IPS-11a (cell line): ENCODE data around the gene PCDHGC3.
A peak's percentile ranks its signal among the peaks of the same experiment; 100 is the strongest.

ENCODE experiments used
- H3K4me3 ChIP-seq: one replicate; pipeline ENCODE4 v1.5.1; 2013; ENCODE audit warnings: low read depth, low read length, control low read depth

The PCDHGC3 gene

GRCh38 chr5:141506381-141507155 lies 30.8 kb downstream of the PCDHGC3 start:
- no peak overlapping the region for H3K4me3 ChIP-seq

GRCh38 chr5:141507387-141508091 lies 31.8 kb downstream of the PCDHGC3 start:
- no peak overlapping the region for H3K4me3 ChIP-seq

- no peak overlapping the region for H3K4me3 ChIP-seq
Measured at GRCh38 chr5:141508440-141508797, 32.7 kb downstream of the PCDHGC3 start.

GRCh38 chr5:141508798-141509611 lies 33.2 kb downstream of the PCDHGC3 start:
- no peak overlapping the region for H3K4me3 ChIP-seq

- no peak overlapping the region for H3K4me3 ChIP-seq
Measured at GRCh38 chr5:141510160-141510559, 34.4 kb downstream of the PCDHGC3 start.

GRCh38 chr5:141510850-141511601 lies 35.3 kb downstream of the PCDHGC3 start:
- no peak overlapping the region for H3K4me3 ChIP-seq

- no peak overlapping the region for H3K4me3 ChIP-seq
Measured at GRCh38 chr5:141511771-141512325, 36.1 kb downstream of the PCDHGC3 start.

GRCh38 chr5:141512390-141512910 lies 36.7 kb downstream of the PCDHGC3 start:
- H3K4me3 ChIP-seq = peak overlapping the region; percentile 61

GRCh38 chr5:141512911-141513626 lies 37.3 kb downstream of the PCDHGC3 start:
- peak overlapping the region; percentile 61 for H3K4me3 ChIP-seq

- peak overlapping the region; percentile 61 for H3K4me3 ChIP-seq
Measured at GRCh38 chr5:141513627-141514329, 38.0 kb downstream of the PCDHGC3 start.

- H3K4me3 ChIP-seq = no peak overlapping the region
Measured at GRCh38 chr5:141514330-141515133, 38.8 kb downstream of the PCDHGC3 start.

- H3K4me3 ChIP-seq = no peak overlapping the region
Measured at GRCh38 chr5:141515141-141515540, 39.4 kb downstream of the PCDHGC3 start.

GRCh38 chr5:141515946-141516671 lies 40.3 kb downstream of the PCDHGC3 start:
- no peak overlapping the region for H3K4me3 ChIP-seq

- H3K4me3 ChIP-seq = no peak overlapping the region
Measured at GRCh38 chr5:141516672-141517025, 40.9 kb downstream of the PCDHGC3 start.

- no peak overlapping the region for H3K4me3 ChIP-seq
Measured at GRCh38 chr5:141517312-141517711, 41.5 kb downstream of the PCDHGC3 start.

- no peak overlapping the region for H3K4me3 ChIP-seq
Measured at GRCh38 chr5:141517880-141518617, 42.3 kb downstream of the PCDHGC3 start.

GRCh38 chr5:141518618-141519015 lies 42.9 kb downstream of the PCDHGC3 start:
- no peak overlapping the region for H3K4me3 ChIP-seq
